Neuron (in vitro differentiated cells): ENCODE results near the gene MAGI1.
"Not testable (repeated sequence)": the region's sequence is repeated elsewhere in the genome, so short reads cannot be mapped to it uniquely, and the experiment has no call there.

ENCODE experiments used
- H2AFZ ChIP-seq: one replicate; pipeline ENCODE4 v1.6.1; 2013; ENCODE audit warnings: low read depth, mild to moderate bottlenecking, inconsistent platforms, low read length, moderate library complexity
- H3K27me3 ChIP-seq: one replicate; pipeline ENCODE4 v1.6.1; 2013; ENCODE audit warnings: low read length; ENCODE audit not compliant: insufficient read depth
- H3K36me3 ChIP-seq: one replicate; pipeline ENCODE4 v1.6.1; 2013; ENCODE audit warnings: low read length; ENCODE audit not compliant: insufficient read depth
- H3K4me1 ChIP-seq: one replicate; pipeline ENCODE4 v1.6.1; 2013; ENCODE audit warnings: low read length; ENCODE audit not compliant: insufficient read depth
- H3K4me3 ChIP-seq: 2 replicates; pipeline ENCODE4 v1.5.1; 2013; ENCODE audit warnings: mild to moderate bottlenecking, low read length, moderate library complexity
- H3K9me3 ChIP-seq: one replicate; pipeline ENCODE4 v1.6.1; 2013; ENCODE audit warnings: low read length

MAGI1 gene

GRCh38 chr3:65729555-65729954, 309.2 kb downstream of the MAGI1 start:
- no peaks in the 10 kb centered on the region for H3K36me3 ChIP-seq
- no peaks in the 10 kb centered on the region for H3K9me3 ChIP-seq
- H3K4me1 ChIP-seq = peaks cover 27% of the 10 kb centered on the region
- H3K4me3 ChIP-seq = no peak overlapping the region
- H2AFZ ChIP-seq = no peak overlapping the region
- no peaks in the 10 kb centered on the region for H3K27me3 ChIP-seq

DNA sequence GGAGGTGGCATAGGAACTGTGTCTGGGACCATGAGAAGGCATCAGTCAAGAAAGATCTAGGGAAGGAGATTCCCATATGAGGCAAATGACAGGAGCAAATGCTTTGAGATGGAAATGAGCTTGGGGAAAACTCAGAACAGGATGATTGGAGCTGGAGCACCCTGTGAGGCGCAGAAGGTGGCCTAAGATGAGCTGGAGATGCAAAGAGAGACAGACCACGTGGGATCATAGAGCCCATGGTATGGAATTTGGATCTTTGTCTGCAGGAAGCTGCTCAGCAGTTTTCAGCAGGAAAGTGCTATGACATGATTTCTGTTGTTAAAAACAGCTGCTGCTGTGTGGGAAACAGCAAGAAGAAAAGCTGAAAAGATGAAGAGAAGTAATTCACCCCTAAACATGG, 310.6 kb downstream of the MAGI1 start:
- H3K4me1 ChIP-seq = peaks cover 27% of the 10 kb centered on the region

DNA sequence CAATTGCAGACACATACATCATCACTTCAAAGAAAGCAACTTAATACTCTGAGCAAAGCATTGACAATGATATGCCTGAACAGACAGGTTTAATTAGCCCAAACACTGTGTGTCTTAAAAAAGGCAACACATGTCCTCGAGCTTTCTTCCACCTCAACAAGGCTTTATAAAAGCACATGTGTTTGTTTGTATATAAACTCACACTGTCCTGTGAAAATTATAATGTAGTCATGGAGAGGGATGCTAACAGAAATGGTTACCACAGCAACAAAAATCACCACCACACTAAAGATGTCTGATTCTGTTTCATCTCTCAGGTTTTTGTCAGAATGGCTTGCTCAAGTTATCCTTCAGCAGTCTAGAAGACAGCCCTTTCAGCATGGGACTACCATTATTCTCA, 314.7 kb downstream of the MAGI1 start:
- H3K36me3 ChIP-seq = no peaks in the 10 kb centered on the region
- no peak overlapping the region for H3K4me3 ChIP-seq
- no peaks in the 10 kb centered on the region for H3K27me3 ChIP-seq
- H3K4me1 ChIP-seq = peaks cover 17% of the 10 kb centered on the region
- H2AFZ ChIP-seq = no peak overlapping the region
- no peaks in the 10 kb centered on the region for H3K9me3 ChIP-seq

More for the DNA sequence above, 310.6 kb downstream of the MAGI1 start:
- no peak overlapping the region for H2AFZ ChIP-seq
- no peak overlapping the region for H3K4me3 ChIP-seq
- H3K27me3 ChIP-seq = no peaks in the 10 kb centered on the region
- no peaks in the 10 kb centered on the region for H3K36me3 ChIP-seq
- no peaks in the 10 kb centered on the region for H3K9me3 ChIP-seq

DNA sequence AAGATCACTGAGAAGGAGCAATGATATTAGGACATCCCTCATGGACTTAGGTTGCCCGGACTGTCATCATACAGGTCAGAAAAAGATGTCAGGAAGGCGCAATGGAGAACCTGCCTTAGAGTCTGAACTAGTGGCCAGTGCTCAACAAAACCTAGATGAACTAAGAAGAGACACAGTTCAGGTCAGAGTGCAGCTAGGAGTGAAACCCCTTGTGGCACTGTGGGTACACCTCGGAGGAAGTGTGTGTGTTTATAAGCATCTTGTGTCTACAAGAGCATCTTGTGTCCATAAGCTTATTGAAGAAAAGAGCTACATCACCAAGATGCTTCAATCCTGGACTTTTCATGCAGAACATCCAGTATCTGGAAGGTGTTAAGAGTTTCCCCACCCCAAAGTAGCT, 315.7 kb downstream of the MAGI1 start:
- Histone ChIP-seq H3K9me3 (no peaks in the 10 kb centered on the region), H3K4me1 (peaks cover 11% of the 10 kb centered on the region), H3K36me3 (no peaks in the 10 kb centered on the region), H2AFZ (no peak overlapping the region), H3K27me3 (no peaks in the 10 kb centered on the region), H3K4me3 (no peak overlapping the region)

GRCh38 chr3:65720989-65721737, 317.6 kb downstream of the MAGI1 start:
- Histone ChIP-seq H3K36me3 (no peaks in the 10 kb centered on the region), H3K9me3 (no peaks in the 10 kb centered on the region), H3K4me3 (no peak overlapping the region), H3K27me3 (no peaks in the 10 kb centered on the region), H2AFZ (no peak overlapping the region), H3K4me1 (peaks cover 8% of the 10 kb centered on the region)

DNA sequence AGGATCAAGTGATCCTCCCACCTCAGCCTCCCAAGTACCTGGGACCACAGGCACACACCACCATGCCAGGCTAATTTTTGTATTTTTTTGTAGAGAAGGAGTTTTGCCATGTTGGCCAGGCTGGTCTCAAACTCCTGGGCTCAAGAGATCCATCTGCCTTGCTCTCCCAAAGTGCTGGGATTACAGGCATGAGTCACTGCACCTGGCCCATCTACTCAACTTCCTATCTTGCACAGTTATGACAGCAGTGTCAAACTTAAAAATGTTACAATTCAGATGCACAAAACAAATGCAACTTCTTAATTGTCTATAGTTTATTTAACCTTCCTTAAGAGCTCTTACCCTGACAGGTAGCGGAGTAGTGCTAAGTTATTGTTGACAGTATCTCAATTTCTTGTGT, 319.1 kb downstream of the MAGI1 start:
- H3K9me3 ChIP-seq = not testable (repeated sequence)

DNA sequence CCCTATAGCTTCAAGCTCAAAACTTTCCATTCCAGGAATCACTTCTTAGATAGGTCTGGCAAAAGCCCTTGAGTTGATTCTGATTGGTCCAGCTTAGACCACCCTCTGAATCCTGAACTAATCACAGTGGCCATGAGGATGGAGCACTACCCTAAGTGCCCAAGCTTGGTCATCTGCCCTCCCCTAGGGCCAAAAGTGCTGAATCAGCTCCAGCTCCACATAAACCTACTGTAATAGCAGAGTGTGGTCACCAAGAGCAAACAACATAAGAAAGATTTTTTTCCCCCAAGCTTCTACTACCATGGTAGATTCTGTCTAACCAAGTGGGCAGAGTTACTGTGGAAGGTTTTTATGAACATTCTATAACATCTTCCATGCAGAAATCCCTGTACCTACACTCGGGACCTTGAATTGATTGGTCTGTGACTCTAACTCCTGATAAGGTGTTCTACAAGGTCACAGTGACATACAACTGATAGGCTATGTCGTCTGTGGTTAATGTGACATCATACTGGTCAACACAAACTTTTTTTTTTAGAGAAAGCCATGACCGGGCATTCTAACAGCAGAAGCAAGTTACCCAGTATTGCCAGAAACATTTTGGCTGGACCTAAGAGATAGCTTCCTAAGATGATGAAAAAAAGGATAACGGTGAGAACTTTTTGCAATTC, 320.9 kb downstream of the MAGI1 start:
- no peaks in the 10 kb centered on the region for H3K27me3 ChIP-seq

More for the DNA sequence above, 319.1 kb downstream of the MAGI1 start:
- not testable (repeated sequence) for H3K4me3 ChIP-seq, H3K4me1 ChIP-seq, H3K36me3 ChIP-seq, H2AFZ ChIP-seq, H3K27me3 ChIP-seq

DNA sequence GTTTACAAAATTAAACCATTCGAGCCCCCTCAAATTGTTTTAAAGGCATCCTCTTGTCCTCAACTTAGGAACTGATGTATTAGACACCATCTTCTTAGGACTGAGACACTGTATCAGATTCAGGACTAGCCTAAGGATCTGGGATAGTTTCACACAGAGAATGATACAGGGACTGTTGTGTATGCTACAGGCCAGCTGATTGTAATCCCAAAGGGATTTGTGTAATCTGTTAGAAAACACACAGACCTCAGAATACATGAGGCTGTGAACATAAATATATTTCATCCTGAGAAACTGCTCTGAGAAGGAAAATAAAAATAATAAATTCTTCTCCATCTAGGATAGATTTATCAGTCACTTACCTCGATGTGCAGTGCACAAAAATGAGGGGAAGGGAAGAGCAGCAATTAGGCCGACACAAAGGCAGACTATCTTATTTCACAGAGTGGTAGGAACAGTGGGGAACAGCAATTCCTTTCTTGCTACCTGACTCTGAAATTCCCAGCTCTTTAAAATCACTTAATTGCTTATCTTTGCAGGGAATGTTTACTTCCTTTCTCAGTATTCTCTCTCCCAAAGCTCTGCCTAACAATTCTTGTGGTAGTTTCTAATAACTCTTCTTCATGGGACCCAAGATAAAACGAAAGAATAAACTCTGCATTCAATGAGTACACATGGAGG, 322.5 kb downstream of the MAGI1 start:
- no peak overlapping the region for H3K4me3 ChIP-seq
- no peak overlapping the region for H2AFZ ChIP-seq
- H3K9me3 ChIP-seq = no peaks in the 10 kb centered on the region
- no peaks in the 10 kb centered on the region for H3K27me3 ChIP-seq
- no peaks in the 10 kb centered on the region for H3K36me3 ChIP-seq
- peaks cover 21% of the 10 kb centered on the region for H3K4me1 ChIP-seq

More for the DNA sequence above, 320.9 kb downstream of the MAGI1 start:
- no peak overlapping the region for H2AFZ ChIP-seq
- H3K9me3 ChIP-seq = no peaks in the 10 kb centered on the region
- H3K36me3 ChIP-seq = no peaks in the 10 kb centered on the region
- H3K4me3 ChIP-seq = no peak overlapping the region
- H3K4me1 ChIP-seq = peaks cover 16% of the 10 kb centered on the region

GRCh38 chr3:65714134-65714533, 324.6 kb downstream of the MAGI1 start:
- H3K27me3 ChIP-seq = no peaks in the 10 kb centered on the region
- H2AFZ ChIP-seq = no peak overlapping the region
- no peaks in the 10 kb centered on the region for H3K9me3 ChIP-seq
- H3K36me3 ChIP-seq = no peaks in the 10 kb centered on the region
- no peak overlapping the region for H3K4me3 ChIP-seq
- peaks cover 22% of the 10 kb centered on the region for H3K4me1 ChIP-seq

GRCh38 chr3:65713016-65713415, 325.7 kb downstream of the MAGI1 start:
- Histone ChIP-seq H2AFZ (no peak overlapping the region), H3K36me3 (no peaks in the 10 kb centered on the region), H3K27me3 (no peaks in the 10 kb centered on the region), H3K9me3 (no peaks in the 10 kb centered on the region), H3K4me1 (peaks cover 24% of the 10 kb centered on the region), H3K4me3 (no peak overlapping the region)

GRCh38 chr3:65712140-65712539, 326.6 kb downstream of the MAGI1 start:
- no peak overlapping the region for H3K4me3 ChIP-seq
- H3K36me3 ChIP-seq = no peaks in the 10 kb centered on the region
- no peaks in the 10 kb centered on the region for H3K27me3 ChIP-seq
- peaks cover 24% of the 10 kb centered on the region for H3K4me1 ChIP-seq
- H3K9me3 ChIP-seq = no peaks in the 10 kb centered on the region
- no peak overlapping the region for H2AFZ ChIP-seq

DNA sequence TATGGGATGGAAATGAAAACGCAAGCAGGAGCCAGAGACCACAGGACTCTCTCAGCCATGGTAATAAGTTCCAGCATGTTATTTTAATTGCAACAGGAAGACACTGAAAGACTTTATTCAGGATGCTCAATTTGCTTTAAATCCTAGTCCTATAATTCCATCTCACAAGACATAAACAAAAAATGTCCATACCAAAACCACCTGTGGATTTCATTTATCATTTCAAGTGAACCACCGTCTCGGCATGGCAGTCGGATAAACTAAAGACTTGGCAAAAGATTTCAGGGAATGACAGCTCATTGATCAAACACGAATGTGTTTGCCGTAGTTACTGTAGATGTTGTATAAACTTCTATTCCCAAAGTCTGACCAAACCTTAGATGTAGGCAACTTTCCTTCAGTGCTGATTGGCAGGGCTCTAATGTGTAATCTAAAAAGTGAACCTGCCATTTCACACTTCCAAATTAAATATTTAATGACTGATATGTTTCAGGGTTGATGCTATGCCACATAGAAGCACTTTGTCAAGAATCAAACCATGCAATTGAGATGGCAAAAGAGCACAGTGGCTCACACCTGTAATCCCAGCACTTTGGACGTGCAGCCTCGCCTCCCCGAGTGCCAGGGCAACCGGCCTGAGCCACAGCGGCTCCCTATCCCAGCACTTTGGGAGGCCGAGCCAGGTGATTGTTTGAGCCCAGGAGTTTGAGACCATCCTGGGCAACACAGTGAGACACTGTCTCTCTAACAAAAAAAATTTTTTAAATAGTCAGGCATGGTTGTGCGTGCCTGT, 331.7 kb downstream of the MAGI1 start:
- Histone ChIP-seq H3K4me1 (peaks cover 2% of the 10 kb centered on the region), H3K9me3 (no peaks in the 10 kb centered on the region), H3K36me3 (no peaks in the 10 kb centered on the region), H3K4me3 (no peak overlapping the region), H3K27me3 (no peaks in the 10 kb centered on the region), H2AFZ (no peak overlapping the region)

- no peaks in the 10 kb centered on the region for H3K27me3 ChIP-seq
- H3K36me3 ChIP-seq = no peaks in the 10 kb centered on the region
- H3K4me3 ChIP-seq = no peak overlapping the region
- H2AFZ ChIP-seq = no peak overlapping the region
- H3K9me3 ChIP-seq = no peaks in the 10 kb centered on the region
- H3K4me1 ChIP-seq = peaks cover 2% of the 10 kb centered on the region
Observed at GRCh38 chr3:65706301-65706700, 332.4 kb downstream of the MAGI1 start.
